ENCODE results near the gene NKAIN4. TPM values are rescaled to one million over a fixed set of nuclear protein-coding genes. Genes with fewer than 3 reads are reported as not detected.

The NKAIN4 gene
- total and polyA plus RNA-seq, 2 experiments from 2014 or later = 12.6 to 13.2 TPM

- no peak overlapping the region for H3K27ac ChIP-seq (ENCODE audit: low read depth)
- H3K79me2 ChIP-seq (replicated peaks; ENCODE audit: insufficient read depth) = no peaks in the 10 kb centered on the region
- no peak overlapping the region for H3K4me2 ChIP-seq
- Mint-ChIP-seq H3K4me3 (no peak overlapping the region), H3K9me3 (no peaks in the 10 kb centered on the region), H3K36me3 (ENCODE audit: low read depth) (no peaks in the 10 kb centered on the region), H3K27me3 (ENCODE audit: insufficient read depth, low read depth, poor library complexity) (peaks cover 17% of the 10 kb centered on the region), H3K4me1 (peaks cover 24% of the 10 kb centered on the region), H3K27ac (no peak overlapping the region)
- H3K4me1 ChIP-seq (ENCODE audit: insufficient read depth) = 0 out of 2 replicates have a peak, but pooled peaks cover 3% of the 10 kb centered on the region
- H2AFZ ChIP-seq = no peak overlapping the region
- H3K9me2 ChIP-seq (ENCODE audit: insufficient read depth) = no peaks in the 10 kb centered on the region
- no peaks in the 10 kb centered on the region for H3K27me3 ChIP-seq (ENCODE audit: insufficient read depth)
- H3F3A ChIP-seq (replicated peaks; ENCODE audit: low read depth) = no peaks in the 10 kb centered on the region; the same call in 1 of the 2 replicates
- ATAC-seq (peak; percentile 66), DNase-seq (ENCODE audit: low spot score) (peak; percentile 80)
- no peaks in the 10 kb centered on the region for H3K36me3 ChIP-seq (ENCODE audit: insufficient read depth)
- TF ChIP-seq ZNF114 (CRISPR knock-in tag; IDR thresholded peaks at IDR 0.05) (no peak), REST (IDR thresholded peaks at IDR 0.05; ENCODE audit: unreplicated experiment) (no peak), EZH2phosphoT487 (IDR thresholded peaks at IDR 0.05; ENCODE audit: unreplicated experiment) (no peak), STAT1 (IDR thresholded peaks at IDR 0.05; ENCODE audit: unreplicated experiment) (no peak)
- TF ChIP-seq, protein P1, sequence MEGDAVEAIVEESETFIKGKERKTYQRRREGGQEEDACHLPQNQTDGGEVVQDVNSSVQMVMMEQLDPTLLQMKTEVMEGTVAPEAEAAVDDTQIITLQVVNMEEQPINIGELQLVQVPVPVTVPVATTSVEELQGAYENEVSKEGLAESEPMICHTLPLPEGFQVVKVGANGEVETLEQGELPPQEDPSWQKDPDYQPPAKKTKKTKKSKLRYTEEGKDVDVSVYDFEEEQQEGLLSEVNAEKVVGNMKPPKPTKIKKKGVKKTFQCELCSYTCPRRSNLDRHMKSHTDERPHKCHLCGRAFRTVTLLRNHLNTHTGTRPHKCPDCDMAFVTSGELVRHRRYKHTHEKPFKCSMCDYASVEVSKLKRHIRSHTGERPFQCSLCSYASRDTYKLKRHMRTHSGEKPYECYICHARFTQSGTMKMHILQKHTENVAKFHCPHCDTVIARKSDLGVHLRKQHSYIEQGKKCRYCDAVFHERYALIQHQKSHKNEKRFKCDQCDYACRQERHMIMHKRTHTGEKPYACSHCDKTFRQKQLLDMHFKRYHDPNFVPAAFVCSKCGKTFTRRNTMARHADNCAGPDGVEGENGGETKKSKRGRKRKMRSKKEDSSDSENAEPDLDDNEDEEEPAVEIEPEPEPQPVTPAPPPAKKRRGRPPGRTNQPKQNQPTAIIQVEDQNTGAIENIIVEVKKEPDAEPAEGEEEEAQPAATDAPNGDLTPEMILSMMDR (conservative IDR thresholded peaks at IDR 0.05; ENCODE audit: low read depth in 2 of 2) = peak; percentile 89 to 91
- H4K20me1 ChIP-seq (replicated peaks; ENCODE audit: insufficient read depth) = no peaks in the 10 kb centered on the region
- H3K4me3 ChIP-seq = no peak overlapping the region
These were observed 31.0 kb downstream of the NKAIN4 start for GRCh38 chr20:63223121-63223825.

GRCh38 chr20:63222541-63222940, 31.7 kb downstream of the NKAIN4 start:
- H3K9me2 ChIP-seq (ENCODE audit: insufficient read depth) = no peaks in the 10 kb centered on the region
- ATAC-seq (no peak; the same call in 1 of the 3 replicates), DNase-seq (ENCODE audit: low spot score) (no peak)
- no peak overlapping the region for H3K4me3 ChIP-seq
- no peak overlapping the region for H3K27ac ChIP-seq (ENCODE audit: low read depth)
- no peaks in the 10 kb centered on the region; the same call in 1 of the 2 replicates for H3F3A ChIP-seq (replicated peaks; ENCODE audit: low read depth)
- Mint-ChIP-seq H3K9me3 (no peaks in the 10 kb centered on the region), H3K4me1 (peaks cover 24% of the 10 kb centered on the region), H3K27ac (no peak overlapping the region), H3K36me3 (ENCODE audit: low read depth) (no peaks in the 10 kb centered on the region), H3K4me3 (no peak overlapping the region), H3K27me3 (ENCODE audit: insufficient read depth, low read depth, poor library complexity) (peaks cover 18% of the 10 kb centered on the region)
- H3K36me3 ChIP-seq (ENCODE audit: insufficient read depth) = no peaks in the 10 kb centered on the region
- H3K4me2 ChIP-seq = no peak overlapping the region
- no peaks in the 10 kb centered on the region for H3K79me2 ChIP-seq (replicated peaks; ENCODE audit: insufficient read depth)
- H4K20me1 ChIP-seq (replicated peaks; ENCODE audit: insufficient read depth) = no peaks in the 10 kb centered on the region
- no peaks in the 10 kb centered on the region for H3K27me3 ChIP-seq (ENCODE audit: insufficient read depth)
- no peak overlapping the region for H2AFZ ChIP-seq
- no peaks in the 10 kb centered on the region for H3K4me1 ChIP-seq (ENCODE audit: insufficient read depth)
- TF ChIP-seq CREB1 (CRISPR knock-in tag; IDR thresholded peaks at IDR 0.05; ENCODE audit: low read depth) (no peak), EZH2 (IDR thresholded peaks at IDR 0.05; ENCODE audit: low read depth, unreplicated experiment) (no peak)
- TF ChIP-seq, protein P2, sequence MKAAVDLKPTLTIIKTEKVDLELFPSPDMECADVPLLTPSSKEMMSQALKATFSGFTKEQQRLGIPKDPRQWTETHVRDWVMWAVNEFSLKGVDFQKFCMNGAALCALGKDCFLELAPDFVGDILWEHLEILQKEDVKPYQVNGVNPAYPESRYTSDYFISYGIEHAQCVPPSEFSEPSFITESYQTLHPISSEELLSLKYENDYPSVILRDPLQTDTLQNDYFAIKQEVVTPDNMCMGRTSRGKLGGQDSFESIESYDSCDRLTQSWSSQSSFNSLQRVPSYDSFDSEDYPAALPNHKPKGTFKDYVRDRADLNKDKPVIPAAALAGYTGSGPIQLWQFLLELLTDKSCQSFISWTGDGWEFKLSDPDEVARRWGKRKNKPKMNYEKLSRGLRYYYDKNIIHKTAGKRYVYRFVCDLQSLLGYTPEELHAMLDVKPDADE (IDR thresholded peaks at IDR 0.05) = no peak
